Neural progenitor cell (in vitro differentiated cells): ENCODE data around the gene PTPRN2. TPM values are rescaled to one million over a fixed set of nuclear protein-coding genes. Genes with fewer than 3 reads are reported as not detected.

ENCODE experiments used
- DNase-seq: peaks from one replicate; pipeline ENCODE4 v3.0.0-alpha.2; 2016; ENCODE audit warnings: low spot score
- H2AFZ ChIP-seq: fragments of 200-600 bp; sonication (generic); replicated peaks from 2 replicates; pipeline ENCODE4 v1.6.1; 2016; ENCODE audit warnings: antibody characterized with exemption
- H3F3A ChIP-seq: fragments of 200-600 bp; sonication (generic); 2 replicates; pipeline ENCODE4 v1.6.1; 2016; ENCODE audit warnings: antibody characterized with exemption, low read depth
- H3K27ac ChIP-seq: fragments of 200-600 bp; sonication (generic); 2 replicates; pipeline ENCODE4 v1.5.1; 2016; ENCODE audit warnings: mild to moderate bottlenecking
- H3K27me3 ChIP-seq: fragments of 200-600 bp; sonication (generic); 2 replicates; pipeline ENCODE4 v1.6.1; 2016; ENCODE audit warnings: mild to moderate bottlenecking, moderate library complexity
- H3K36me3 ChIP-seq: fragments of 200-600 bp; sonication (generic); 2 replicates; pipeline ENCODE4 v1.5.1; 2016
- H3K4me1 ChIP-seq: fragments of 200-600 bp; sonication (generic); 2 replicates; pipeline ENCODE4 v1.6.1; 2016; ENCODE audit warnings: mixed run types
- H3K4me2 ChIP-seq: fragments of 200-600 bp; sonication (generic); 2 replicates; pipeline ENCODE4 v1.6.1; 2016
- H3K4me3 ChIP-seq: fragments of 200-600 bp; sonication (generic); 2 replicates; pipeline ENCODE4 v1.5.1; 2016
- H3K79me2 ChIP-seq: fragments of 200-600 bp; sonication (generic); 2 replicates; pipeline ENCODE4 v1.6.1; 2016; ENCODE audit warnings: low read depth
- H3K9ac ChIP-seq: fragments of 200-600 bp; sonication (generic); 2 replicates; pipeline ENCODE4 v1.6.1; 2016
- H3K9me3 ChIP-seq: fragments of 200-600 bp; sonication (generic); 2 replicates; pipeline ENCODE4 v1.5.1; 2016; ENCODE audit warnings: low read depth
- H4K20me1 ChIP-seq: fragments of 200-600 bp; sonication (generic); 2 replicates; pipeline ENCODE4 v1.6.1; 2016; ENCODE audit warnings: low read depth
- H3K27ac Mint-ChIP-seq: 3 replicates; pipeline ENCODE4 v1.8.0; 2021; ENCODE audit warnings: mixed read lengths
- H3K27me3 Mint-ChIP-seq: 2 replicates; pipeline ENCODE4 v1.8.0; 2022; ENCODE audit warnings: low read depth, mild to moderate bottlenecking, inconsistent platforms, moderate library complexity, mixed read lengths; ENCODE audit not compliant: insufficient read depth
- H3K36me3 Mint-ChIP-seq: 3 replicates; pipeline ENCODE4 v1.8.0; 2021; ENCODE audit warnings: mixed read lengths
- H3K4me1 Mint-ChIP-seq: 3 replicates; pipeline ENCODE4 v1.8.0; 2021; ENCODE audit warnings: mixed read lengths
- H3K4me3 Mint-ChIP-seq: 3 replicates; pipeline ENCODE4 v1.8.0; 2021; ENCODE audit warnings: mild to moderate bottlenecking, moderate library complexity, mixed read lengths
- H3K9me3 Mint-ChIP-seq: 3 replicates; pipeline ENCODE4 v1.8.0; 2020; ENCODE audit warnings: mixed read lengths
- EZH2 ChIP-seq: fragments of 200-600 bp; sonication (generic); IDR thresholded peaks from 2 replicates; pipeline ENCODE4 v1.6.1; 2017; ENCODE audit warnings: antibody characterized with exemption, mild to moderate bottlenecking, moderate library complexity
- EZH2phosphoT487 ChIP-seq: fragments of 200-600 bp; sonication (generic); IDR thresholded peaks from 2 replicates; pipeline ENCODE4 v1.6.1; 2017; ENCODE audit warnings: antibody characterized with exemption
- total RNA-seq: library from RNA; depleted of rRNA; stranded (reverse); fragments of >200 nt; gene quantifications from 2 replicates; pipeline ENCODE4 v1.2.3, GENCODE V29; 2015; ENCODE audit warnings: low replicate concordance
- TF ChIP-seq, protein P1 (sequence below): fragments of 200-600 bp; sonication (generic); IDR thresholded peaks from 2 replicates; pipeline ENCODE4 v1.5.1; 2017; ENCODE audit warnings: antibody characterized with exemption, mild to moderate bottlenecking

PTPRN2 gene
- total RNA-seq, 1 donor from 2014 or later = 3.0 TPM

- Histone ChIP-seq H4K20me1 (no peaks in the 10 kb centered on the region), H2AFZ (no peak overlapping the region), H3K36me3 (no peaks in the 10 kb centered on the region), H3K9ac (no peak overlapping the region), H3K4me1 (peaks cover 5% of the 10 kb centered on the region), H3K4me2 (no peak overlapping the region), H3K27ac (no peak overlapping the region), H3K79me2 (no peaks in the 10 kb centered on the region), H3F3A (no peaks in the 10 kb centered on the region), H3K27me3 (peaks cover 100% of the 10 kb centered on the region), H3K4me3 (no peak overlapping the region), H3K9me3 (no peaks in the 10 kb centered on the region)
- DNase-seq = no peak
- H3K4me3 Mint-ChIP-seq = no peak overlapping the region
- H3K4me1 Mint-ChIP-seq = peaks cover 22% of the 10 kb centered on the region
- H3K27ac Mint-ChIP-seq = no peak overlapping the region
- no peak for TF ChIP-seq EZH2
- TF ChIP-seq, protein P1, sequence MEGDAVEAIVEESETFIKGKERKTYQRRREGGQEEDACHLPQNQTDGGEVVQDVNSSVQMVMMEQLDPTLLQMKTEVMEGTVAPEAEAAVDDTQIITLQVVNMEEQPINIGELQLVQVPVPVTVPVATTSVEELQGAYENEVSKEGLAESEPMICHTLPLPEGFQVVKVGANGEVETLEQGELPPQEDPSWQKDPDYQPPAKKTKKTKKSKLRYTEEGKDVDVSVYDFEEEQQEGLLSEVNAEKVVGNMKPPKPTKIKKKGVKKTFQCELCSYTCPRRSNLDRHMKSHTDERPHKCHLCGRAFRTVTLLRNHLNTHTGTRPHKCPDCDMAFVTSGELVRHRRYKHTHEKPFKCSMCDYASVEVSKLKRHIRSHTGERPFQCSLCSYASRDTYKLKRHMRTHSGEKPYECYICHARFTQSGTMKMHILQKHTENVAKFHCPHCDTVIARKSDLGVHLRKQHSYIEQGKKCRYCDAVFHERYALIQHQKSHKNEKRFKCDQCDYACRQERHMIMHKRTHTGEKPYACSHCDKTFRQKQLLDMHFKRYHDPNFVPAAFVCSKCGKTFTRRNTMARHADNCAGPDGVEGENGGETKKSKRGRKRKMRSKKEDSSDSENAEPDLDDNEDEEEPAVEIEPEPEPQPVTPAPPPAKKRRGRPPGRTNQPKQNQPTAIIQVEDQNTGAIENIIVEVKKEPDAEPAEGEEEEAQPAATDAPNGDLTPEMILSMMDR = no peak
- TF ChIP-seq EZH2phosphoT487 = no peak
- H3K27me3 Mint-ChIP-seq = peaks cover 8% of the 10 kb centered on the region
- H3K9me3 Mint-ChIP-seq = no peaks in the 10 kb centered on the region
- H3K36me3 Mint-ChIP-seq = peaks cover 56% of the 10 kb centered on the region
Measured at GRCh38 chr7:157589680-157590079, 997.9 kb downstream of the PTPRN2 start.

GRCh38 chr7:157587805-157588560 is 999.6 kb downstream of the PTPRN2 start:
- Histone ChIP-seq H3K9ac (no peak overlapping the region), H3K36me3 (no peaks in the 10 kb centered on the region), H3K4me3 (no peak overlapping the region), H3K9me3 (no peaks in the 10 kb centered on the region), H4K20me1 (no peaks in the 10 kb centered on the region), H3K79me2 (no peaks in the 10 kb centered on the region), H3F3A (no peaks in the 10 kb centered on the region), H3K27ac (no peak overlapping the region), H2AFZ (no peak overlapping the region), H3K27me3 (peaks cover 96% of the 10 kb centered on the region), H3K4me1 (peaks cover 5% of the 10 kb centered on the region), H3K4me2 (no peak overlapping the region)
- H3K36me3 Mint-ChIP-seq = peaks cover 54% of the 10 kb centered on the region
- H3K9me3 Mint-ChIP-seq = no peaks in the 10 kb centered on the region
- no peak overlapping the region for H3K27ac Mint-ChIP-seq
- peaks cover 10% of the 10 kb centered on the region for H3K27me3 Mint-ChIP-seq
- DNase-seq = no peak
- peaks cover 29% of the 10 kb centered on the region for H3K4me1 Mint-ChIP-seq
- no peak overlapping the region for H3K4me3 Mint-ChIP-seq
- TF ChIP-seq, protein P1 = no peak
- TF ChIP-seq EZH2 (no peak), EZH2phosphoT487 (no peak)

- Mint-ChIP-seq H3K9me3 (no peaks in the 10 kb centered on the region), H3K36me3 (peaks cover 48% of the 10 kb centered on the region), H3K27ac (peak overlapping the region; percentile 4), H3K4me1 (peaks cover 30% of the 10 kb centered on the region), H3K27me3 (peaks cover 9% of the 10 kb centered on the region), H3K4me3 (no peak overlapping the region)
- H3K9ac ChIP-seq = no peak overlapping the region
- no peaks in the 10 kb centered on the region for H3K79me2 ChIP-seq
- H4K20me1 ChIP-seq = no peaks in the 10 kb centered on the region
- H3K9me3 ChIP-seq = no peaks in the 10 kb centered on the region
- no peak for DNase-seq
- no peak overlapping the region for H3K4me3 ChIP-seq
- no peak overlapping the region for H3K27ac ChIP-seq
- H3K4me1 ChIP-seq = peaks cover 5% of the 10 kb centered on the region
- no peaks in the 10 kb centered on the region for H3F3A ChIP-seq
- TF ChIP-seq EZH2 = no peak
- TF ChIP-seq, protein P1 = no peak
- no peak for TF ChIP-seq EZH2phosphoT487
- peaks cover 95% of the 10 kb centered on the region for H3K27me3 ChIP-seq
- no peak overlapping the region for H2AFZ ChIP-seq
- no peak overlapping the region for H3K4me2 ChIP-seq
- H3K36me3 ChIP-seq = no peaks in the 10 kb centered on the region
Measured at GRCh38 chr7:157587051-157587804, 1000.4 kb downstream of the PTPRN2 start.
